Measurements from ENCODE around the gene SLC22A4. TPM values are rescaled to one million over a fixed set of nuclear protein-coding genes. Genes with fewer than 3 reads are reported as not detected.

Gene SLC22A4
- polyA plus RNA-seq, 1 donor from 2014 or later: 2.0 TPM

DNA sequence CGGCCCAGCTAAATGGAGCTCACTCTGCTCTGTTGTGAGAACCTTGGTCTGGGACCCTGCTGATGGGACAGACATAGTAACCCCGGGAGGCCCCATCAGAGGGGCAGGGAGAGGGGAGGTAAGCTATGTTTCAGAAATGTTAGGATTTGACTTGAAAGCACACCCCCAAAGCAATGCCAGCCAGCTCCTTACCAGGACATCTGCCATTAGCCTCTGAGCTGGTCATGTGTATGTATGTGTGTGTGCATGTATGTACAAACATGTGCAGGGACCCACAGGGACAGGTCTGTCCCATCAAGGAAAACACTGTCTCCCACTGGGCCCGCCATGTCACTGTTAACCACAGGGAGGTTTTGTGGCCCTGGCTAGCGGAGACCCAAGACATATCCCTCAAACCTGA is 14.5 kb downstream of the SLC22A4 start:
- Histone ChIP-seq H3K79me2 (replicated peaks; ENCODE audit: insufficient read depth, low read length) (no peaks in the 10 kb centered on the region), H2AFZ (ENCODE audit: low read depth, low read length) (no peak overlapping the region), H3K9ac (ENCODE audit: low read length) (no peak overlapping the region), H3K4me2 (ENCODE audit: low read length) (no peak overlapping the region), H3F3A (ENCODE audit: insufficient read depth, low read length, poor library complexity, severe bottlenecking) (no peaks in the 10 kb centered on the region), H4K20me1 (ENCODE audit: insufficient read depth) (no peaks in the 10 kb centered on the region), H3K9me2 (ENCODE audit: insufficient read depth, low read length) (no peaks in the 10 kb centered on the region), H3K4me3 (ENCODE audit: low read length) (no peak overlapping the region), H3K27me3 (ENCODE audit: insufficient read depth, low read depth, low read length) (no peaks in the 10 kb centered on the region), H3K36me3 (ENCODE audit: insufficient read depth, low read length) (no peaks in the 10 kb centered on the region), H3K9me3 (ENCODE audit: low read length) (no peaks in the 10 kb centered on the region), H3K27ac (ENCODE audit: low read length) (no peak overlapping the region)
- TF ChIP-seq MXI1 (conservative IDR thresholded peaks at IDR 0.05; ENCODE audit: poor library complexity, severe bottlenecking): no peak
- TF ChIP-seq EZH2 (IDR thresholded peaks at IDR 0.05; ENCODE audit: borderline replicate concordance, insufficient read depth, low read length, poor library complexity, severe bottlenecking): no peak
- TF ChIP-seq POLR2AphosphoS5 (IDR thresholded peaks at IDR 0.05): no peak
- TF ChIP-seq RAD21 (conservative IDR thresholded peaks at IDR 0.05): no peak
- no peak for TF ChIP-seq EP300 (conservative IDR thresholded peaks at IDR 0.05; ENCODE audit: poor library complexity, severe bottlenecking)
- TF ChIP-seq, protein P1, sequence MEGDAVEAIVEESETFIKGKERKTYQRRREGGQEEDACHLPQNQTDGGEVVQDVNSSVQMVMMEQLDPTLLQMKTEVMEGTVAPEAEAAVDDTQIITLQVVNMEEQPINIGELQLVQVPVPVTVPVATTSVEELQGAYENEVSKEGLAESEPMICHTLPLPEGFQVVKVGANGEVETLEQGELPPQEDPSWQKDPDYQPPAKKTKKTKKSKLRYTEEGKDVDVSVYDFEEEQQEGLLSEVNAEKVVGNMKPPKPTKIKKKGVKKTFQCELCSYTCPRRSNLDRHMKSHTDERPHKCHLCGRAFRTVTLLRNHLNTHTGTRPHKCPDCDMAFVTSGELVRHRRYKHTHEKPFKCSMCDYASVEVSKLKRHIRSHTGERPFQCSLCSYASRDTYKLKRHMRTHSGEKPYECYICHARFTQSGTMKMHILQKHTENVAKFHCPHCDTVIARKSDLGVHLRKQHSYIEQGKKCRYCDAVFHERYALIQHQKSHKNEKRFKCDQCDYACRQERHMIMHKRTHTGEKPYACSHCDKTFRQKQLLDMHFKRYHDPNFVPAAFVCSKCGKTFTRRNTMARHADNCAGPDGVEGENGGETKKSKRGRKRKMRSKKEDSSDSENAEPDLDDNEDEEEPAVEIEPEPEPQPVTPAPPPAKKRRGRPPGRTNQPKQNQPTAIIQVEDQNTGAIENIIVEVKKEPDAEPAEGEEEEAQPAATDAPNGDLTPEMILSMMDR (IDR thresholded peaks at IDR 0.05; ENCODE audit: poor library complexity, severe bottlenecking): no peak
- no peak for TF ChIP-seq SMC3 (conservative IDR thresholded peaks at IDR 0.05; ENCODE audit: poor library complexity)
- TF ChIP-seq, protein P2, sequence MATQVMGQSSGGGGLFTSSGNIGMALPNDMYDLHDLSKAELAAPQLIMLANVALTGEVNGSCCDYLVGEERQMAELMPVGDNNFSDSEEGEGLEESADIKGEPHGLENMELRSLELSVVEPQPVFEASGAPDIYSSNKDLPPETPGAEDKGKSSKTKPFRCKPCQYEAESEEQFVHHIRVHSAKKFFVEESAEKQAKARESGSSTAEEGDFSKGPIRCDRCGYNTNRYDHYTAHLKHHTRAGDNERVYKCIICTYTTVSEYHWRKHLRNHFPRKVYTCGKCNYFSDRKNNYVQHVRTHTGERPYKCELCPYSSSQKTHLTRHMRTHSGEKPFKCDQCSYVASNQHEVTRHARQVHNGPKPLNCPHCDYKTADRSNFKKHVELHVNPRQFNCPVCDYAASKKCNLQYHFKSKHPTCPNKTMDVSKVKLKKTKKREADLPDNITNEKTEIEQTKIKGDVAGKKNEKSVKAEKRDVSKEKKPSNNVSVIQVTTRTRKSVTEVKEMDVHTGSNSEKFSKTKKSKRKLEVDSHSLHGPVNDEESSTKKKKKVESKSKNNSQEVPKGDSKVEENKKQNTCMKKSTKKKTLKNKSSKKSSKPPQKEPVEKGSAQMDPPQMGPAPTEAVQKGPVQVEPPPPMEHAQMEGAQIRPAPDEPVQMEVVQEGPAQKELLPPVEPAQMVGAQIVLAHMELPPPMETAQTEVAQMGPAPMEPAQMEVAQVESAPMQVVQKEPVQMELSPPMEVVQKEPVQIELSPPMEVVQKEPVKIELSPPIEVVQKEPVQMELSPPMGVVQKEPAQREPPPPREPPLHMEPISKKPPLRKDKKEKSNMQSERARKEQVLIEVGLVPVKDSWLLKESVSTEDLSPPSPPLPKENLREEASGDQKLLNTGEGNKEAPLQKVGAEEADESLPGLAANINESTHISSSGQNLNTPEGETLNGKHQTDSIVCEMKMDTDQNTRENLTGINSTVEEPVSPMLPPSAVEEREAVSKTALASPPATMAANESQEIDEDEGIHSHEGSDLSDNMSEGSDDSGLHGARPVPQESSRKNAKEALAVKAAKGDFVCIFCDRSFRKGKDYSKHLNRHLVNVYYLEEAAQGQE (IDR thresholded peaks at IDR 0.05; ENCODE audit: borderline replicate concordance): no peak
- TF ChIP-seq TAF1 (IDR thresholded peaks at IDR 0.05; ENCODE audit: low read depth): no peak

DNA sequence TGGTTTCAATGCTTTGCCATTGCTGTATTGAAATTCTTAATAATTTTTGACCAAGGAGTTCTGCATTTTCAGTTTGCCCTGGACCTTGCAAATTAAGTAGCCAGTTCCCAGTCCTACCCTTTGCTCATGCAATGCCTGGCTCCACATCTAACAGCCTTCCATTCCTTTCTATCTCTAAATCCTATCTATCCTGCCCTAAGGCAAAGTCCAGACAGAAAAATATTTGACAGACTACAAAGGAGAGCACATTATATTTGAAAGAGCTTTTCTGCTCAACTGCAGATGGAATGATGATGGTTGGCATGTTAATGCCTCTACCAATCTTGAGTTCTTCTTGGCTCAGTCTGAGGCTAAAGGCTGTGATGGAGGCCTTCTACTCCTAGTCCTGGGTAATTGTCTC is 15.5 kb downstream of the SLC22A4 start:
- Histone ChIP-seq H3K9ac (ENCODE audit: low read length) (no peak overlapping the region), H2AFZ (ENCODE audit: low read depth, low read length) (no peak overlapping the region), H3K36me3 (ENCODE audit: insufficient read depth, low read length) (no peaks in the 10 kb centered on the region), H3K9me2 (ENCODE audit: insufficient read depth, low read length) (no peaks in the 10 kb centered on the region), H3K4me2 (ENCODE audit: low read length) (no peak overlapping the region), H3K79me2 (replicated peaks; ENCODE audit: insufficient read depth, low read length) (no peaks in the 10 kb centered on the region), H4K20me1 (ENCODE audit: insufficient read depth) (no peaks in the 10 kb centered on the region), H3F3A (ENCODE audit: insufficient read depth, low read length, poor library complexity, severe bottlenecking) (no peaks in the 10 kb centered on the region), H3K4me3 (ENCODE audit: low read length) (no peak overlapping the region), H3K27ac (ENCODE audit: low read length) (no peak overlapping the region), H3K9me3 (ENCODE audit: low read length) (no peaks in the 10 kb centered on the region), H3K27me3 (ENCODE audit: insufficient read depth, low read depth, low read length) (no peaks in the 10 kb centered on the region)
- TF ChIP-seq TAF1 (IDR thresholded peaks at IDR 0.05; ENCODE audit: low read depth) (no peak), RAD21 (conservative IDR thresholded peaks at IDR 0.05) (no peak), POLR2AphosphoS5 (IDR thresholded peaks at IDR 0.05) (no peak)
- TF ChIP-seq, protein P2 (IDR thresholded peaks at IDR 0.05; ENCODE audit: borderline replicate concordance): no peak
- TF ChIP-seq, protein P1 (IDR thresholded peaks at IDR 0.05; ENCODE audit: poor library complexity, severe bottlenecking): no peak
